Astrocyte of the hippocampus (primary cell): ENCODE results near the gene MACROH2A1.
A peak's percentile ranks its signal among the peaks of the same experiment; 100 is the strongest.

ENCODE experiments used
- DNase-seq: peaks from one replicate; pipeline ENCODE4 v3.0.0; 2011; ENCODE audit warnings: low read depth, low spot score

The MACROH2A1 gene

GRCh38 chr5:135333732-135334515, 65.1 kb downstream of the MACROH2A1 start:
- peak; percentile 29 for DNase-seq

GRCh38 chr5:135332519-135333150, 66.4 kb downstream of the MACROH2A1 start:
- peak; percentile 80 for DNase-seq

GRCh38 chr5:135331612-135332011, 67.4 kb downstream of the MACROH2A1 start:
- no peak for DNase-seq

GRCh38 chr5:135330798-135331096, 68.3 kb downstream of the MACROH2A1 start:
- no peak for DNase-seq

GRCh38 chr5:135329913-135330797, 68.9 kb downstream of the MACROH2A1 start:
- DNase-seq: no peak

DNA sequence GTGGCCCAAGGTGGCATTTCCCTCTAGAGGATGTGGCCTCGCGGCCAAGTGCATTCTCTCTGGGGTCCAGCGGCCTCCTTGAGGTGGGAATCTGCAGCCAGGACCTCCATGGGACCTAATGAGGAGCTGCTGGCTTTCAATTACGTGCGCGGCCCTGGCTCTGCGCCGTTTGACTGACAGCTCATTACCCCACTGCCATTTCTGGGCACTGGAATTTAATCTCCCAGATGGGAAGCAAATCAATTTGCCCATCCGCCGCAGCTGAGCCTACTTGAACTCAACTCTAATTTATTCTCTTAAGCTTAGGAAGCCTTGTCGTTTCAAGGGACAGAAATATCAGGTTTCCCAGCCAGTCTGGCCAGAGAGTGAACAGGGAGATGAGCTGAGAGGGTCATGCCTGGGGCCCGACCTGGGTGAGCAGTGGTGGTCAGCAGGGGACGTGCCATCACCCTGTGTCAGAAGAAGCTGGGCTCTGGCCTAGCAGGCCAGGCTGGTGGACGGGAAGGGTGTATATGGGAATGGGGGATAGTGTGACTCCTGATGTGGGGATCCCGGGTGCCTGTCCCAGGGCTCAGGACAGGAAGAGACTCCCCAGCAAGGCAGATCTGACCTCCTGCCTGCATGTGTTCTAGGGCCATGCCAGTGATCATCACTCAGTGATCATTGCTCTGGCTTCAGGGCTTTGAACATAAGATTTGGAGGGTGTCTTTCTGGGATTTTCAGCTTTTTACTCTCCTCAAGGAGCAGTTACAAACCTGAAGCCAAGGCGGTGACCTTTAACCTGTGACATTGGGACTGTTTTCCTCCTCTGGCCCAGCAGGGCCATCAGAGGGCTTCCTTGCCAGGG, 69.7 kb downstream of the MACROH2A1 start:
- no peak for DNase-seq

DNA sequence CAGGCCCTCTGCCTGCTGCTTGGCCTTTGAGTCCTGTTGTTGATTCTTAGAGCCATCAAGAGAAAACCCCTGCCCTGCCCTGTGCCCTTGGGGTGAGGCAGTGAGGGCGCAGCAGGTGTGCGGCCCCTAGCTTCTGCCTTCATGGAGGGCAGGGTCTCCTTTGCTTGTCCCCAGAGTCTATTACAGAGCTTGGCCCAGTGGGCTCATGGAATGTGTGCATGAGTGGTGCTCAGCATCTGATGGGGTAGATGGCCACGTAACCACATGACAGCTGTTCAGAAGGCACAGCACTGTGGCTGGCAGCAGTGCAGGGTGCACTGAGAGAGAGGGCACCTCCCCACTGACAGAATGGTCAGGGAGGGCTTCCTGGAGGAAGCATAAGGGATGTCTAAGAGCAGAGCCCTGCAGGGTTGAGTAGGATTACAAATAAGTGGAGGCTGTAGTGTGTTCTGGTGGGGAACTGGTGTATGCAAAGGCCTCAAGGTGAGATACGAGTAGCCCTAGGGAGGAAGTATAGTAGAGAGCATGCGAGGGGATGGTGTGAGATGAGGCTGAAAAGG, 70.8 kb downstream of the MACROH2A1 start:
- no peak for DNase-seq

DNA sequence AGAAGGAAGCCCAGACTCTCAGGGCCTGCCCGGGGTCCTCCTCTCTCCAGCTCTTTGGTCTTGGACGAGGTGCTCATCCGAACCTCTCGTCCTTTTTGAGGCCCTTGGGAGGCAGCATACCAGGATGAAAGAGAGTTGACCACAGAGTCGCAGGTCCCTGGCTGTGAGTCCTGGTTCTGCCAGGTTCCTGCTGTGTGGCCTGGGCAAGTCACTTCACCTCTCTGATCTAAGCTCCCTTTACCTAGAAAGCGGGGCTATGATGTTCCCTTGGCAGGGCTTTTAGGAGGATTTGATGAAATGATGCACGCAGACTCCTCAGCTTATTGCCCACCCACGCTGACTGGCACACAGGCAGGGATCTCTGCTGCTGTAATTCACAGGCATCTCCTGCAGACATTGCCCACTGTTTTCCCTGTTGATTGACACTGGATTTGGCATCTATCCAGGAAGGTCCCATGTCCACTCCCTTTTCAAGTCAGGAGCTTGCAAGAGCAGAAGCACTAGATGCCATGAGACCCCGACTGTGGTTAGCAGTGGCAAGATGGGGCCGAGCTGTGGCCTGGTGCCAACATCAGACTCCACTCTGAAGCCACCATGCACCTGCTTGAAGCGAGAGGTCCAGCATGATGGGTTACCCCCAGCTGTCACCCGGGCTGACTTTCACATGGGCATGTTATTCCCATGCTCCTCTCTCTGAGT, 71.5 kb downstream of the MACROH2A1 start:
- no peak for DNase-seq

GRCh38 chr5:135326296-135327254, 72.5 kb downstream of the MACROH2A1 start:
- DNase-seq: no peak

- no peak for DNase-seq
These were observed 74.0 kb downstream of the MACROH2A1 start for GRCh38 chr5:135324897-135325650.

DNA sequence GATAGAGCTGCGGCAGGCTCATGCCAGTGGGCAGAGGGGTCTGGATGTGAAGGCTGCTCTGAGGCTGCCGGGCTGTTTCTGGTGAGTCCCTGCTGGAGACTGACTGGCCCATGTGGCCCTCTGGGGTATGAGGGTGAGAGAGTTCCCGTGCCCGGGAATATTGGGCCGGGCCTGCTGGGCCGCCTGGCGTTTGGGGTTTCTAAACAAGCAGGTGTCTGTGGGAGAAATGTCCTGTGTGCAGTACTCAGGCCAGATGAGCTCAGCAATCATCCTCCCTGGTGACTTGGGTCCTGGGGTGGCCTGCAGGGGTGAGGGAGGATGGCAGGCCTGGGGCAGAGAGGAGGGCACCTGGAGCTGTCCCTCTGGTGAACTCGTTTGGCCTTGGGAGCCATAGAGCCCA, 74.9 kb downstream of the MACROH2A1 start:
- DNase-seq: no peak

- DNase-seq: no peak
These were observed 75.3 kb downstream of the MACROH2A1 start for GRCh38 chr5:135323701-135324132.

DNA sequence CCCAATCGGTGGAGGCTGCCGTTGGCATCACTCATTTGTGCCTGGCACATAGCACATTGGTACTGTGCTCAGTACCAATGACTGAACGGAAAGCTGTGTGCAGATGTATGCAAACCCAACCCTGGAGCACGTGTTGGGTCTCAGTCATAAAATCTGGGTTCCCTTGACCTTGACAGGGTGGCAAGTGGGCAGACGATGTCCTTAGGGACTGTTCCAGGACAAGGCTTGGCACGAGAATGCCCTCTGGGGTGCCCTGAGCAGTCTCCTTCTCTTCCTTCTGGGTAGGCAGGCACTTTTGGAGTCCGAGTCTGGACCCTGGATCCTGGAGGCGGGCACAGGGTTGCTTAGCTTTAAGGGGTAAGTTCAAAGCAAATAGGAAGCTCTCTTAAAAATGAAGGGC, 75.8 kb downstream of the MACROH2A1 start:
- DNase-seq: no peak

- DNase-seq: no peak
These were observed 76.3 kb downstream of the MACROH2A1 start for GRCh38 chr5:135322744-135323143.

DNA sequence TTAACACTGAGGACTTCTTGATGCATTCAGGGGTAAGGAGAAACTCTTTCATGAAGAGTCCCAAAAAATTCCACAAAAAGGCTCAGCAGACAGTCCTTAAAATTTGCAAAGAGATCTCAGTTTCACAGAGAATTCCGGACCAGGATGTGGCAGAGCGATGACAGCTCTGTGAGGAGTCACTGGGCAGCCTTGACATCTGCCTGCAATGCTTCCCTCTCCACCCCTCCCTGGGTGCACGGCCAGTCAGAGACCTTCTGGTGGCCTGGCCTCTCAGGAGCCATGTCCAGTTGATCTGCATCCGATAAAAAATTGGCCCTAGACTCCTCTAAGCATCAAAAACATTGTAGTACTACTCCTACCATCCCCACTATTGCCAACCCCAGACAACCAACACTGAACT, 76.8 kb downstream of the MACROH2A1 start:
- no peak for DNase-seq

GRCh38 chr5:135320718-135321484, 78.1 kb downstream of the MACROH2A1 start:
- no peak for DNase-seq

DNA sequence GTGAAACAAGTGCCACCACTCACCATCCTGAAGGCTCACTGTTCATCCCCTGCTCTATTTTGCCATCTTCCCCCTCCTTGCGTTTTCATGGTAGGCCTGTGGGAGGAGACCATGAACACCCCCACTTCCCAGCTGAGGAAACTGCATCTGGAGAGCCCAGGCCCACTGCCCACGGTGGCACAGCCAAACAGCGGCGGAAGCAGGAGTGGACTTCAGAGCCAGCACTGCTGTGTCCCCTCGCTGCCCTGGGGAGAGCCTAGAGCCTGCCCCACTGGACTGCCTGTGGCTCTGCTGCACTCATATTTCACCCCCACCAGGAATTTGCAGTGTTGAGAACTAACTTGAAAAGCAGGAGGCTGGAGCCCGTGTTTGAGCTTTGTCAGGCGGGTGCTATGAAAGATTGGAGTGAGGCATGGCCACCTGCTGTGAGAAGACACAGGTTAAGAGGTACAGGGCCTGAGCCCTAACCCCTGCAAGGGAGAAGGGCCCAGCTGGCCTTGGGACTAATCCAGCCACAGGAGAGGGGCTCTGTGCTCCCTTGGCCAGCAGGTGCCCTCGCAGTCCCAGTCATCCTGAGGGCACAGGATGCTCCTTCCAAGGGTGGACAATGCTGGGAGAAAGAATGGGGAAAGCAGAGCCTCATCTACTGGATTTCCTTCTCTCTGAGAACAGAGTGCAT, 79.0 kb downstream of the MACROH2A1 start:
- no peak for DNase-seq
